Stomach smooth muscle (tissue), 2 donors: ENCODE measurements around the gene SP6.
A peak's percentile ranks its signal among the peaks of the same experiment; 100 is the strongest.

ENCODE experiments used
- H3K27ac ChIP-seq: one replicate; pipeline ENCODE4 v1.7.0; 2013; ENCODE audit warnings: mild to moderate bottlenecking, low read length, inconsistent platforms
- H3K27me3 ChIP-seq, 2 donors: one replicate each; pipeline ENCODE4 v1.7.0; 2013; ENCODE audit warnings: low read length in 2 of 2; ENCODE audit not compliant: insufficient read depth in 2 of 2, control insufficient read depth in 1 of 2
- H3K36me3 ChIP-seq, 2 donors: one replicate each; pipeline ENCODE4 v1.7.0; 2013; ENCODE audit warnings: low read length in 2 of 2; ENCODE audit not compliant: control insufficient read depth in 2 of 2, insufficient read depth in 2 of 2
- H3K4me1 ChIP-seq: one replicate; pipeline ENCODE4 v1.7.0; 2013; ENCODE audit warnings: low read length; ENCODE audit not compliant: control insufficient read depth, insufficient read depth
- H3K4me3 ChIP-seq, 2 donors: one replicate each; pipeline ENCODE4 v1.7.0; 2013; ENCODE audit warnings: low read length in 2 of 2
- H3K9ac ChIP-seq, 2 donors: one replicate each; pipeline ENCODE4 v1.7.0; 2013; ENCODE audit warnings: low read length in 2 of 2, mild to moderate bottlenecking in 1 of 2
- H3K9me3 ChIP-seq, 2 donors: one replicate each; pipeline ENCODE4 v1.7.0; 2013; ENCODE audit warnings: low read length in 2 of 2; ENCODE audit not compliant: control insufficient read depth in 2 of 2
- donor health status: healthy.
- donor health status: Pancreatic carcinoma.

SP6 gene

DNA sequence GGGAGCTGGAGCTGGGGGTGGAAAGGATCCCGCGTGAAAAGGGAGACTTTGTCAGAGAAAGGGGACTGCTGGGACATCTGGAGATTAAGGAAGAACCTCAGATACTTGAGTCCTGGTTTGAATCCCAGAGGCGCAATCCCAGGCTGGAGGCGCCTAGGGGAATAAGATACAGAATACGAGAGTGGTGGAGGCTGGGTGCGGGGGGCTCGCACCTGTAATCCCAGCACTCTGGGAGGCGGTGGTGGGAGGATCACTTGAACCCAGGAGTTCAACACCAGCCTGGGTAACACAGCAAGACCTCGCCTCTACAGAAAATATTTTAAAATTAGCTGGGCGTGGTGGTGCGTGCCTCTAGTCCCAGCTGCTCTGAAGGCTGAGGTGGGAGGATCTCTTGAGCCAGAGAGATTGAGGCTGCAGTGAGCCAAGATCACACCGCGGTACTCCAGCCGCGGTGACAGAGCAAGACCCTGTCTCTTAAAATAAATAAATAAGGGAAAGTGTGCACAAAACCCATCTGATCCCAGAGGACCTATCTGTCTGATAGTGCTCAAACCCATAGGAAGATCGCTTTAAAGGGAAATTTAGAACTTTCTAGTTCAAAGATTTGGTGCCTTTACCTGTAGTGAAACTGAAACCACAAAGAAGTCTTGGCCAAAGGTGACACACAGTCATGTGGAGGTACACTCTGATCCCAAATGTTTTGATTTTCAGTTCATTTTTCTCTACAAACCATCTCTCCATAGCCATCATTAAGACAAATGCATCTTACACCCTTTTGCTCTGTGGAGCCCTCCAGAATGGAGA is 9.3 kb downstream of the SP6 start:
- H3K36me3 ChIP-seq: peaks cover 0 to 5% of the 10 kb centered on the region in 2 donors
- H3K9me3 ChIP-seq: no peaks in the 10 kb centered on the region
- peak overlapping the region; percentile 76 to 93 for H3K4me3 ChIP-seq
- peak overlapping the region; percentile 78 to 80 for H3K9ac ChIP-seq
- H3K27me3 ChIP-seq: peaks cover 9 to 12% of the 10 kb centered on the region in 2 donors
- H3K27ac ChIP-seq: peak overlapping the region; percentile 41
- H3K4me1 ChIP-seq: peaks cover 24% of the 10 kb centered on the region

DNA sequence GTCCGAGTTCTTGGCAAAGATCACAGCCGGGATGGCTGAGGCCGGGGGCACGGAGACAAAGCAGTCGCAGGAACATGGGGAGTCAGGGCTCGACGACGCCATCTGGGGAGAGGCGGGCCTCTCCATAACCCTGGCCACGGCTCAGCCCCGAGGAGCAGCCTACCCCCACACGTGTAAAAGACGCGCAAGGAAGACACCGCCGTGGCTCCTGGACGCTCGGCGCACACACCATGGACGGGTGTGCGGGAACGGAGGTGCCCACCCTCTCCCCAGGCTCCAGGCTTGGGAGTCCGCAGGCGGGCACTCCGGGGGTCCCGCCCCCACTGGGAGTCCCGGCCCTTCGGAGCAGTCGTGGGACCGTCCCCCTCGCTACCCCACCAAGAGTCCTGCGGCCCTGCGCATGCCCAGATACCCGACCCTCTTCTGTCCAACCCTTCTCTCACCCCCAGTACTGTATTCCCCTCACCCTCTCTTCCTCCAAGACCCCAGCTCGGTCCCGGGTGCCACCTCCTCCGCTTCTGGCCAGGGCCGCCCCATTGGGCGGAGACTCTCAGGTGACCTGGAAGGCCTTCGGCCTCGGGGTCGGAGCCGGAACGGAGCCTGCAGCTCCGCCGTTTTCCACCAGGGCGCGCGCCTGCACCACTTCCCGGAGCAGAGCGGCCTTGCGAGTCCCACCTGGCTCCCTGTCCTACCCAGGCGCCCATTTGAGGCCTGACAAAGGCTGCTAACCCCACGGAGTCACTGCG is 10.0 kb downstream of the SP6 start, which contains the start of gene SCRN2:
Gene SCRN2 (minus strand): TSS at position 532 of the 746 bp plus-strand sequence. CDS start 430 bp downstream, at position 102.
- Histone ChIP-seq H3K4me3 (peak within 1 kb of the TSS; percentile 76 to 93), H3K9me3 (no peaks in the 10 kb centered on the region), H3K36me3 (peaks cover 2 to 5% of the 10 kb centered on the region in 2 donors), H3K27me3 (peaks cover 3 to 5% of the 10 kb centered on the region in 2 donors), H3K9ac (peak within 1 kb of the TSS; percentile 78 to 80), H3K4me1 (peaks cover 24% of the 10 kb centered on the region), H3K27ac (peak within 1 kb of the TSS; percentile 41)

- Histone ChIP-seq H3K9me3 (no peaks in the 10 kb centered on the region), H3K4me1 (peaks cover 24% of the 10 kb centered on the region), H3K27ac (peak overlapping the region; percentile 41)
Measured at GRCh38 chr17:47840001-47840741, 10.8 kb downstream of the SP6 start.

GRCh38 chr17:47839071-47839470 is 11.9 kb downstream of the SP6 start:
- no peak overlapping the region for H3K4me3 ChIP-seq
- H3K9ac ChIP-seq: no peak overlapping the region
- H3K4me1 ChIP-seq: peaks cover 24% of the 10 kb centered on the region
- H3K27ac ChIP-seq: no peak overlapping the region
- no peaks in the 10 kb centered on the region for H3K9me3 ChIP-seq
- H3K27me3 ChIP-seq: no peaks in the 10 kb centered on the region
- H3K36me3 ChIP-seq: peaks cover 4 to 5% of the 10 kb centered on the region in 2 donors

More at GRCh38 chr17:47840001-47840741, 10.8 kb downstream of the SP6 start:
- Histone ChIP-seq H3K36me3 (peaks cover 4 to 5% of the 10 kb centered on the region in 2 donors), H3K27me3 (peaks cover 0 to 2% of the 10 kb centered on the region in 2 donors), H3K9ac (peak overlapping the region; percentile 78 to 80), H3K4me3 (peak overlapping the region; percentile 76 to 93)

GRCh38 chr17:47838636-47839035 is 12.3 kb downstream of the SP6 start:
- no peaks in the 10 kb centered on the region for H3K9me3 ChIP-seq
- peaks cover 24% of the 10 kb centered on the region for H3K4me1 ChIP-seq
- no peak overlapping the region for H3K9ac ChIP-seq

GRCh38 chr17:47837401-47838039 is 13.4 kb downstream of the SP6 start:
- Histone ChIP-seq H3K4me3 (no peak overlapping the region), H3K36me3 (peaks cover 4 to 5% of the 10 kb centered on the region in 2 donors), H3K9ac (no peak overlapping the region), H3K9me3 (no peaks in the 10 kb centered on the region), H3K27ac (no peak overlapping the region), H3K27me3 (no peaks in the 10 kb centered on the region), H3K4me1 (peaks cover 24% of the 10 kb centered on the region)

More at GRCh38 chr17:47838636-47839035, 12.3 kb downstream of the SP6 start:
- H3K27ac ChIP-seq: no peak overlapping the region
- H3K36me3 ChIP-seq: peaks cover 4 to 5% of the 10 kb centered on the region in 2 donors
- H3K27me3 ChIP-seq: no peaks in the 10 kb centered on the region
- no peak overlapping the region for H3K4me3 ChIP-seq

DNA sequence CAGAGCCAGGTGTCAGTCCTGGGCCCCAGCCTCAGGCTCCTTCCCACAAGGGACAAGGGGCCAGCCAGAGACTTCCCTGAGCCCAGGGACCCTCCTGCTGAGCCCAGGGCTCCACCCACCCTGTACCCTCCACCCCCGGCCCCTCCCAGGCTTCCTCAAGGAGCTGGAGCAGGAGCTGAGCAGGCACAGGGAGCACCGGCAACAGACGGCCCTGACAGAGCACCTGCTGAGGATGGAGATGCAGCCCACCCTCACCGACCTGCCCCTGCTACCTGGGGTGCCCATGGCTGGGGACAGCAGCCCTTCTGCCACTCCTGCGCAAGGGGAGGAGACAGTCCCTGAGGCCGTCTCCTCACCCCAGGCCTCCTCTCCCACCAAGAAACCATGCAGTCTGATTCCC is 14.4 kb downstream of the SP6 start:
- peaks cover 26% of the 10 kb centered on the region for H3K4me1 ChIP-seq
- no peaks in the 10 kb centered on the region for H3K9me3 ChIP-seq
- no peak overlapping the region for H3K27ac ChIP-seq
- no peak overlapping the region for H3K9ac ChIP-seq
- H3K4me3 ChIP-seq: no peak overlapping the region
- no peaks in the 10 kb centered on the region for H3K27me3 ChIP-seq
- H3K36me3 ChIP-seq: peaks cover 4 to 5% of the 10 kb centered on the region in 2 donors

DNA sequence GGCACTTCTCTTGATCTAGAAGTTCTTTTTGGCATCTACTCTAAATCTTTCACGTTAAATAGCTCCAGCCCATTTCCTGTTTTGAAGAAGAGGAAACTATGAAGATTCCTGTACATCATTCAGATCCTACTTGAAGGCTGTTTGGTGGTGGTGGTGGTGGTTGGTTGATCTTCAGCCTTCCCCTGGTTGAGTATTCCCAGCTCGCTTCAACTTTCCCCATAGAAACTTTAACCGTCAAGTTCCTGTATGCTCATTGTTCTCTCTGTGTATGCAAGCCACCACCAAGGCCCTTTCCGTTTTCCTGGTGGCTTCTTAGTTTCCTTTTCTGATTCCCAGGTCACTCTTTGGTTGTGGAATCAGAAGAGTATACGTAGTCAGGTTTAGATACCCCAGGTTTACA is 16.2 kb downstream of the SP6 start:
- H3K36me3 ChIP-seq: peaks cover 4 to 5% of the 10 kb centered on the region in 2 donors
- no peaks in the 10 kb centered on the region for H3K9me3 ChIP-seq
- peaks cover 28% of the 10 kb centered on the region for H3K4me1 ChIP-seq
- no peak overlapping the region for H3K4me3 ChIP-seq
- no peak overlapping the region for H3K9ac ChIP-seq
- H3K27ac ChIP-seq: no peak overlapping the region
- no peaks in the 10 kb centered on the region for H3K27me3 ChIP-seq

GRCh38 chr17:47831934-47832327 is 19.0 kb downstream of the SP6 start:
- H3K9ac ChIP-seq: peak overlapping the region; percentile 58 to 79
- peaks cover 10 to 15% of the 10 kb centered on the region in 2 donors for H3K36me3 ChIP-seq
- no peaks in the 10 kb centered on the region for H3K27me3 ChIP-seq
- peaks cover 23% of the 10 kb centered on the region for H3K4me1 ChIP-seq
- H3K4me3 ChIP-seq: peak overlapping the region; percentile 94 to 99
- H3K27ac ChIP-seq: peak overlapping the region; percentile 69
- H3K9me3 ChIP-seq: no peaks in the 10 kb centered on the region
